ENCODE data around the gene PRICKLE3. TPM values are rescaled to one million over a fixed set of nuclear protein-coding genes. Genes with fewer than 3 reads are reported as not detected.
A peak's percentile ranks its signal among the peaks of the same experiment; 100 is the strongest.

PRICKLE3 gene
- total and polyA plus RNA-seq, 12 donors: 6.6 to 14.8 (median 9.4) TPM

GRCh38 chrX:49172280-49172780, 13.8 kb downstream of the PRICKLE3 start:
- TF ChIP-seq CTCF (IDR thresholded peaks at IDR 0.05): no peak
- peaks cover 0 to 32% (median 0%) of the 10 kb centered on the region in 9 donors for H3K36me3 ChIP-seq
- H3K4me1 ChIP-seq: peaks cover 0 to 36% (median 9%) of the 10 kb centered on the region in 9 donors
- no peaks in the 10 kb centered on the region for H3K27me3 ChIP-seq
- H3K4me3 ChIP-seq: peak overlapping the region; percentile 50 to 71 (median 62)
- 0% methylated on average over 23 to 37 of the region's 37 CpGs for whole genome bisulfite sequencing, 2 donors
- H3K9me3 ChIP-seq: peaks cover 0 to 5% (median 0%) of the 10 kb centered on the region in 11 donors
- intact Hi-C loops (cut with DNase I): no loop called here
- ATAC-seq (peak; percentile 71 to 82 (median 76)), DNase-seq (peak; percentile 39 to 71)
- H3K27ac ChIP-seq: peak overlapping the region; percentile 75 to 95 (median 88)

GRCh38 chrX:49171752-49172279, 14.4 kb downstream of the PRICKLE3 start, which contains the start of gene PLP2:
PLP2 (plus strand) TSS chrX:49171898; CDS start chrX:49172001, 103 bp downstream.
- ATAC-seq (peak in 7 of 8 donors; percentile 20 to 53 (median 41)), DNase-seq (peak in 1 of 2 donors; percentile 50)
- Histone ChIP-seq H3K4me1 (peaks cover 0 to 32% (median 11%) of the 10 kb centered on the region in 9 donors), H3K36me3 (peaks cover 0 to 32% (median 0%) of the 10 kb centered on the region in 9 donors), H3K9me3 (peaks cover 0 to 5% (median 0%) of the 10 kb centered on the region in 11 donors), H3K4me3 (peak within 1 kb of the TSS; percentile 50 to 71 (median 62)), H3K27ac (peak within 1 kb of the TSS; percentile 75 to 95 (median 88)), H3K27me3 (no peaks in the 10 kb centered on the region)
- WGBS, 2 donors: 0 to 1% methylated on average over 33 to 46 of the region's 46 CpGs
- intact Hi-C loops (cut with DNase I): no loop called here
- no peak for TF ChIP-seq CTCF (IDR thresholded peaks at IDR 0.05)

GRCh38 chrX:49167740-49168108, 18.4 kb downstream of the PRICKLE3 start:
- no peak for TF ChIP-seq CTCF (IDR thresholded peaks at IDR 0.05)
- no peaks in the 10 kb centered on the region for H3K36me3 ChIP-seq
- peaks cover 0 to 5% (median 0%) of the 10 kb centered on the region in 11 donors for H3K9me3 ChIP-seq
- DNase-seq (no peak), ATAC-seq (peak in 1 of 8 donors; percentile 11)
- peak overlapping the region; percentile 84 to 96 (median 94) for H3K27ac ChIP-seq
- no peaks in the 10 kb centered on the region for H3K27me3 ChIP-seq
- WGBS, 2 donors: 58 to 60% methylated on average over 3 of the region's 3 CpGs
- intact Hi-C loops (cut with DNase I): loop anchor here in 1 of 10 donors (5.0 kb wide), 1 partner anchor 45 kb away; the partner anchor contains the start of gene GPKOW
- peak overlapping the region; percentile 21 to 56 (median 49) for H3K4me3 ChIP-seq
- H3K4me1 ChIP-seq: peaks cover 0 to 31% (median 11%) of the 10 kb centered on the region in 9 donors

GRCh38 chrX:49166914-49167739, 19.0 kb downstream of the PRICKLE3 start:
- Histone ChIP-seq H3K27me3 (no peaks in the 10 kb centered on the region), H3K4me3 (peak overlapping the region; percentile 21 to 56 (median 49)), H3K36me3 (no peaks in the 10 kb centered on the region), H3K4me1 (peaks cover 0 to 29% (median 11%) of the 10 kb centered on the region in 9 donors), H3K9me3 (peaks cover 0 to 5% (median 0%) of the 10 kb centered on the region in 11 donors), H3K27ac (peak overlapping the region; percentile 84 to 96 (median 94))
- TF ChIP-seq CTCF (IDR thresholded peaks at IDR 0.05): no peak
- peak; percentile 72 to 74 for DNase-seq
- intact Hi-C loops (cut with DNase I): loop anchor here in 1 of 10 donors (5.0 kb wide), 1 partner anchor 45 kb away; the partner anchor contains the start of gene GPKOW
- 2 to 3% methylated on average over 34 to 35 of the region's 35 CpGs for WGBS, 2 donors
- ATAC-seq: peak; percentile 48 to 81 (median 74)
